HepG2 (cell line): ENCODE measurements around the gene SCART1. TPM values are rescaled to one million over a fixed set of nuclear protein-coding genes. Genes with fewer than 3 reads are reported as not detected.
A peak's percentile ranks its signal among the peaks of the same experiment; 100 is the strongest.

ENCODE experiments used
- ATAC-seq: fragments of 200-7000 bp; cut with Tn5 transposase; 3 replicates; pipeline ENCODE4 v1.9.1; 2020; ENCODE audit warnings: mild to moderate bottlenecking, moderate library complexity
- BruUV-seq: library from RNA; stranded (reverse); fragments of 400-500 nt; replicated peaks from 2 replicates; lab custom pipeline; 2021; lab: Mats Ljungman, UMichigan
- CTCF ChIA-PET: fragments of 300-600 bp; formaldehyde crosslinking; extraction: SDS; loops from one replicate; lab custom pipeline; 2021; ENCODE audit warnings: low total read pairs, inconsistent platforms, low intra/inter-chr PET ratio; lab: Yijun Ruan, JAX
- POLR2A ChIA-PET: fragments of 350-600 bp; sonication (Branson Sonifier 250); formaldehyde crosslinking; loops from one replicate; lab custom pipeline; 2020; ENCODE audit warnings: antibody characterized with exemption, inconsistent platforms; lab: Yijun Ruan, JAX
- DNase-seq: peaks from one replicate; pipeline ENCODE4 v3.0.0-alpha.2; 2015; ENCODE audit warnings: low spot score
- FAIRE-seq: peaks from 3 replicates; lab custom pipeline; 2011; peaks lifted over from hg19 to GRCh38; lab: Jason Lieb, UNC
- H2AFZ ChIP-seq: one replicate; pipeline ENCODE4 v1.6.1; 2011; ENCODE audit warnings: low read length, inconsistent platforms
- H3K27ac ChIP-seq: fragments of 300-600 bp; 3 replicates; pipeline ENCODE4 v1.8.0; 2011; ENCODE audit warnings: mixed run types, mild to moderate bottlenecking, mixed read lengths, low read length, inconsistent platforms; ENCODE audit not compliant: insufficient read depth; ENCODE audit errors: extremely low read length
- H3K27me3 ChIP-seq, 2 experiments: fragments of 200-600 bp in 1 of 2; 2 replicates in 1 of 2; 3 replicates in 1 of 2; pipeline versions ENCODE4 v1.6.0 to v1.8.0; 2011; ENCODE audit warnings: low read length in 2 of 2, mild to moderate bottlenecking in 2 of 2, moderate library complexity in 2 of 2, inconsistent platforms in 1 of 2; ENCODE audit not compliant: insufficient read depth in 2 of 2, control insufficient read depth in 1 of 2
- H3K36me3 ChIP-seq, 2 experiments: fragments of 200-600 bp in 1 of 2; replicated peaks in 1 of 2; 2 replicates in 1 of 2; 3 replicates in 1 of 2; pipeline versions ENCODE4 v1.5.1 to v1.8.0; 2011; ENCODE audit warnings: low read length in 2 of 2, inconsistent platforms in 1 of 2; ENCODE audit not compliant: insufficient read depth in 2 of 2, control insufficient read depth in 1 of 2
- H3K4me1 ChIP-seq: 2 replicates; pipeline ENCODE4 v1.5.1; 2012; ENCODE audit warnings: low read length, inconsistent platforms; ENCODE audit not compliant: insufficient read depth
- H3K4me2 ChIP-seq: 2 replicates; pipeline ENCODE4 v1.6.0; 2011; ENCODE audit warnings: low read depth, low read length, inconsistent platforms
- H3K4me3 ChIP-seq, 3 experiments: fragments of 200-600 bp in 1 of 3; sonication (generic), shearing (Covaris generic) in 1 of 3; replicated peaks in 1 of 3; 2 replicates each; pipeline ENCODE4 v1.5.1; 2011 to 2016; ENCODE audit warnings: low read length in 3 of 3, inconsistent platforms in 2 of 3, low read depth in 2 of 3, mild to moderate bottlenecking in 2 of 3, control low read depth in 1 of 3, mixed read lengths in 1 of 3; ENCODE audit not compliant: insufficient read depth in 1 of 3
- H3K79me2 ChIP-seq: one replicate; pipeline ENCODE4 v1.6.1; 2011; ENCODE audit warnings: low read length, inconsistent platforms; ENCODE audit not compliant: insufficient read depth
- H3K9ac ChIP-seq: 2 replicates; pipeline ENCODE4 v1.6.0; 2011; ENCODE audit warnings: mild to moderate bottlenecking, low read depth, low read length, inconsistent platforms; ENCODE audit not compliant: insufficient read depth
- H3K9me3 ChIP-seq: 2 replicates; pipeline ENCODE4 v1.5.1; 2012; ENCODE audit warnings: mild to moderate bottlenecking, low read length
- H4K20me1 ChIP-seq: 2 replicates; pipeline ENCODE4 v1.6.0; 2011; ENCODE audit warnings: inconsistent platforms, mild to moderate bottlenecking, low read length, moderate library complexity; ENCODE audit not compliant: insufficient read depth
- AGO2 ChIP-seq: fragments of 200-400 bp; formaldehyde crosslinking; optimal IDR thresholded peaks from 2 replicates; pipeline ENCODE3; 2017; ENCODE audit warnings: mild to moderate bottlenecking, low read depth, low read length, moderate library complexity
- HDAC6 ChIP-seq: fragments of 200-600 bp; sonication (generic); IDR thresholded peaks from 2 replicates; pipeline ENCODE4 v1.7.0; 2017; ENCODE audit warnings: mild to moderate bottlenecking, antibody characterized with exemption, low read length, low read depth
- KDM4B ChIP-seq: sonication (generic); formaldehyde crosslinking; IDR thresholded peaks from 2 replicates; pipeline ENCODE4 v1.4.0; 2020; ENCODE audit warnings: missing genetic modification reagents
- KMT2B ChIP-seq: IDR thresholded peaks from 2 replicates; pipeline ENCODE4 v1.6.1; 2016; ENCODE audit warnings: missing genetic modification reagents, missing compliant biosample characterization
- MBNL3 ChIP-seq: fragments of 250-450 bp; sonication (Bioruptor Pico); conservative IDR thresholded peaks from 2 replicates; pipeline ENCODE4 v1.8.0; 2022; ENCODE audit warnings: mild to moderate bottlenecking, inconsistent platforms
- POGZ ChIP-seq: sonication (generic); formaldehyde crosslinking; IDR thresholded peaks from 2 replicates; pipeline ENCODE4 v1.4.0; 2020; ENCODE audit warnings: mild to moderate bottlenecking, missing genetic modification reagents
- SIN3B ChIP-seq: fragments of 150-350 bp; IDR thresholded peaks from 2 replicates; pipeline ENCODE4 v1.6.1; 2014; ENCODE audit warnings: low read length
- ZNF713 ChIP-seq: sonication (generic); formaldehyde crosslinking; IDR thresholded peaks from 2 replicates; pipeline ENCODE4 v1.4.0; 2020; ENCODE audit warnings: mild to moderate bottlenecking, missing genetic modification reagents
- ZNF737 ChIP-seq: sonication (generic); formaldehyde crosslinking; IDR thresholded peaks from 2 replicates; pipeline ENCODE4 v1.5.0; 2020; ENCODE audit warnings: missing genetic modification reagents, mild to moderate bottlenecking, borderline replicate concordance
- WGBS: methylation state at CpG from one replicate; pipeline ENCODE4 v1.1.6; 2017; ENCODE audit warnings: low lambda C conversion rate; 5-methylcytosine and 5-hydroxymethylcytosine counted together
- in situ Hi-C: cut with HindIII; loops from 2 replicates; pipeline ENCODE4 v1.10.0; 2017; ENCODE audit warnings: low pct_unique_long_range_greater_than_20kb; ENCODE audit not compliant: extremely low pct_ligation_motif_present
- intact Hi-C: fragments of 100-400 bp; cut with micrococcal nuclease; formaldehyde crosslinking; loops from one replicate; pipeline ENCODE4 v1.10.0; 2022; ENCODE audit not compliant: unreplicated experiment
- polyA plus RNA-seq, 8 experiments: library from polyadenylated mRNA; depleted of rRNA in 3 of 8; stranded (reverse) in 7 of 8; unstranded in 1 of 8; fragments of >200 nt; fragmentation: Illumina TruSeq in 4 of 8; extraction: Trizol in 4 of 8; gene quantifications; 2 replicates each; pipeline versions ENCODE4 v1.2.1 to v1.2.3, GENCODE V29; 2011 to 2016; ENCODE audit warnings: low read depth in 4 of 8, missing spikeins in 1 of 8, mixed read lengths in 1 of 8; ENCODE audit not compliant: insufficient read depth in 1 of 8
- total RNA-seq, 5 experiments: library from RNA; depleted of rRNA; stranded (reverse); fragments of >200 nt; fragmentation: Illumina TruSeq; extraction: Trizol; gene quantifications; 2 replicates each; pipeline ENCODE4 v1.2.3, GENCODE V29; 2016; ENCODE audit warnings: low read depth in 1 of 5
- TF ChIP-seq, protein P1 (sequence below): IDR thresholded peaks from 2 replicates; pipeline ENCODE4 v1.6.1; 2016; ENCODE audit warnings: low read depth, borderline replicate concordance
- TF ChIP-seq, protein P2 (sequence below): sonication (generic); formaldehyde crosslinking; IDR thresholded peaks from 2 replicates; pipeline ENCODE4 v1.8.0; 2022; ENCODE audit warnings: mild to moderate bottlenecking, missing genetic modification reagents; ENCODE audit not compliant: insufficient replicate concordance
- TF ChIP-seq, protein P3 (sequence below): sonication (generic); formaldehyde crosslinking; IDR thresholded peaks from 2 replicates; pipeline ENCODE4 v1.9.0; 2021; ENCODE audit warnings: missing genetic modification reagents, borderline replicate concordance
- TF ChIP-seq, protein P4 (sequence below): sonication (generic); formaldehyde crosslinking; IDR thresholded peaks from 2 replicates; pipeline ENCODE4 v1.5.1; 2020; ENCODE audit warnings: mild to moderate bottlenecking, missing genetic modification reagents, borderline replicate concordance

Gene SCART1
- total and polyA plus RNA-seq, 2 of the 13 experiments (the other 11 are each of a cell fraction or from before 2014, with no cell fraction given): 0.46 to 1.1 TPM

DNA sequence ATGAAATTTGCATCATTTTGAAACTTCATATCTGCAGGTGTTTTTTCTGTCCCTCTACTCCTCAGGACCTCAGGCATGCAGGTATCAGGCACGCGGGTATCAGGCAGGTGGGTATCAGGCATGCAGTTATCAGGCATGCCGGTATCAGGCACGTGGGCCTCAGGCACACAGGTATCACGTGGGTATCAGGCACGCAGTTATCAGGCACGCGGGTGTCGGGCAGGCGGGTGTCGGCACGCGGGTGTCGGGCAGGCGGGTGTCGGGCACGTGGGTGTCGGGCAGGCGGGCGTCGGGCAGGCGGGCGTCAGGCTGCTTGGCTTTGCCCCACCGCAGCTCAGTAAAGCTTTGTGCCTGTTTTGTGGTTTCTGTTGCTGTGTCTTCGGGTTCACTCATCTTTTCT, 38.0 kb upstream of the SCART1 start:
- no peak overlapping the region for H2AFZ ChIP-seq
- no TSS peak for BruUV-seq
- peaks cover 3% of the 10 kb centered on the region for H3K79me2 ChIP-seq
- H3K4me3 ChIP-seq: no peak overlapping the region
- ChIA-PET POLR2A (no interaction called here), CTCF (no interaction called here)
- in situ Hi-C loops: no loop called here
- no peaks in the 10 kb centered on the region for H4K20me1 ChIP-seq
- peaks cover 8 to 47% of the 10 kb centered on the region in 2 experiments for H3K36me3 ChIP-seq
- no peak overlapping the region for H3K9ac ChIP-seq
- ATAC-seq (no peak), FAIRE-seq (no peak), DNase-seq (no peak)
- TF ChIP-seq HDAC6 (no peak), AGO2 (peak; percentile 28)
- no peaks in the 10 kb centered on the region for H3K4me1 ChIP-seq
- no peak overlapping the region for H3K27ac ChIP-seq
- no peaks in the 10 kb centered on the region for H3K27me3 ChIP-seq
- no peak overlapping the region for H3K4me2 ChIP-seq
- intact Hi-C loops: no loop called here
- H3K9me3 ChIP-seq: peaks cover 18% of the 10 kb centered on the region
- 98% methylated on average over 25 of the region's 25 CpGs for WGBS

DNA sequence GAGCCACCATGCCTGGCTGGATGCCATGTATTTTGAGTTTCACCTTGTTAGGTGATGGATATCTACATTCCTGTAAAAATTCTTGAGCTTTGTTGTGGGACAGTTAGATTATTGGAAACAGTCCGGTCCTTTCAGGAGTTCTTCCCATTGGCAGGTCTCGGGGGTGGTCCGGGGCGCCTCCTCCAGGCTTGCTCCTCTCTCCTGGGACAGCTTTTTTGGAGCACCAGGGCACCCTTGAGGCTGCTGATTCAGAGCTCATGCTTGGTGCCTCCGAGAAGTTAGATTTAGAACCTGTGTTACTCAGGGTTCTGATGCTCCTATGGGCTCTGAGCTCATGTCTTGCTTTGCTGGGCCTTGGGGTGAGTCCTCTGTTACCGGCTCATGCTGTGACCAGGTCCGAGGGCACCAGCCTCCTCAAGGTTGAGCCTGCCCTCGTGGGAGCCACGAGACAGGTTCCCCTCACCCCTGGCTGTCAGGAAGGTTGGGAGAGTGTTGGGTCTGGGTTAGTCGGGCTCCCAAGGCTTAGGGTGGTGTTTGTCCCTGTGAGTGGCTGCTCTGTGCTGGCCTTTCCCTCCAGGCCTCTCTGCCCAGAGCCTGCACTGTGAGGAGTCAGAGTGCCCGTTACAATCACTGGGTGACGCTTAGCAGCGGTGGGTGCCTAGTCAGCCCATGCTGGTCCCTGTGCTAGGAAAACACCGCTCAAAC, 35.3 kb upstream of the SCART1 start:
- POLR2A ChIA-PET: no interaction called here
- intact Hi-C loops: no loop called here
- H3K36me3 ChIP-seq: peaks cover 6 to 21% of the 10 kb centered on the region in 2 experiments; a peak in 3 of 5 replicates
- no peak for DNase-seq
- no peak overlapping the region for H3K27ac ChIP-seq
- no peak for FAIRE-seq
- WGBS: 97% methylated on average over 7 of the region's 14 CpGs
- no peak overlapping the region for H2AFZ ChIP-seq
- H4K20me1 ChIP-seq: no peaks in the 10 kb centered on the region
- no peaks in the 10 kb centered on the region for H3K4me1 ChIP-seq
- CTCF ChIA-PET: no interaction called here
- H3K9ac ChIP-seq: no peak overlapping the region
- H3K9me3 ChIP-seq: no peaks in the 10 kb centered on the region
- no peak overlapping the region for H3K4me3 ChIP-seq
- in situ Hi-C loops: no loop called here
- no peak for ATAC-seq
- H3K79me2 ChIP-seq: no peaks in the 10 kb centered on the region
- H3K4me2 ChIP-seq: no peak overlapping the region
- H3K27me3 ChIP-seq: no peaks in the 10 kb centered on the region
- BruUV-seq: no TSS peak
- TF ChIP-seq KDM4B (CRISPR knock-in tag): no peak
- no peak for TF ChIP-seq KMT2B
- TF ChIP-seq, protein P1, sequence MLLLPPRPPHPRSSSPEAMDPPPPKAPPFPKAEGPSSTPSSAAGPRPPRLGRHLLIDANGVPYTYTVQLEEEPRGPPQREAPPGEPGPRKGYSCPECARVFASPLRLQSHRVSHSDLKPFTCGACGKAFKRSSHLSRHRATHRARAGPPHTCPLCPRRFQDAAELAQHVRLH (CRISPR knock-in tag): no peak
- TF ChIP-seq, protein P2, sequence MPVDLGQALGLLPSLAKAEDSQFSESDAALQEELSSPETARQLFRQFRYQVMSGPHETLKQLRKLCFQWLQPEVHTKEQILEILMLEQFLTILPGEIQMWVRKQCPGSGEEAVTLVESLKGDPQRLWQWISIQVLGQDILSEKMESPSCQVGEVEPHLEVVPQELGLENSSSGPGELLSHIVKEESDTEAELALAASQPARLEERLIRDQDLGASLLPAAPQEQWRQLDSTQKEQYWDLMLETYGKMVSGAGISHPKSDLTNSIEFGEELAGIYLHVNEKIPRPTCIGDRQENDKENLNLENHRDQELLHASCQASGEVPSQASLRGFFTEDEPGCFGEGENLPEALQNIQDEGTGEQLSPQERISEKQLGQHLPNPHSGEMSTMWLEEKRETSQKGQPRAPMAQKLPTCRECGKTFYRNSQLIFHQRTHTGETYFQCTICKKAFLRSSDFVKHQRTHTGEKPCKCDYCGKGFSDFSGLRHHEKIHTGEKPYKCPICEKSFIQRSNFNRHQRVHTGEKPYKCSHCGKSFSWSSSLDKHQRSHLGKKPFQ (CRISPR knock-in tag): no peak
- TF ChIP-seq, protein P3, sequence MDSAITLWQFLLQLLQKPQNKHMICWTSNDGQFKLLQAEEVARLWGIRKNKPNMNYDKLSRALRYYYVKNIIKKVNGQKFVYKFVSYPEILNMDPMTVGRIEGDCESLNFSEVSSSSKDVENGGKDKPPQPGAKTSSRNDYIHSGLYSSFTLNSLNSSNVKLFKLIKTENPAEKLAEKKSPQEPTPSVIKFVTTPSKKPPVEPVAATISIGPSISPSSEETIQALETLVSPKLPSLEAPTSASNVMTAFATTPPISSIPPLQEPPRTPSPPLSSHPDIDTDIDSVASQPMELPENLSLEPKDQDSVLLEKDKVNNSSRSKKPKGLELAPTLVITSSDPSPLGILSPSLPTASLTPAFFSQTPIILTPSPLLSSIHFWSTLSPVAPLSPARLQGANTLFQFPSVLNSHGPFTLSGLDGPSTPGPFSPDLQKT (CRISPR knock-in tag): no peak
- TF ChIP-seq MBNL3 (CRISPR knock-in tag): no peak
- TF ChIP-seq, protein P4, sequence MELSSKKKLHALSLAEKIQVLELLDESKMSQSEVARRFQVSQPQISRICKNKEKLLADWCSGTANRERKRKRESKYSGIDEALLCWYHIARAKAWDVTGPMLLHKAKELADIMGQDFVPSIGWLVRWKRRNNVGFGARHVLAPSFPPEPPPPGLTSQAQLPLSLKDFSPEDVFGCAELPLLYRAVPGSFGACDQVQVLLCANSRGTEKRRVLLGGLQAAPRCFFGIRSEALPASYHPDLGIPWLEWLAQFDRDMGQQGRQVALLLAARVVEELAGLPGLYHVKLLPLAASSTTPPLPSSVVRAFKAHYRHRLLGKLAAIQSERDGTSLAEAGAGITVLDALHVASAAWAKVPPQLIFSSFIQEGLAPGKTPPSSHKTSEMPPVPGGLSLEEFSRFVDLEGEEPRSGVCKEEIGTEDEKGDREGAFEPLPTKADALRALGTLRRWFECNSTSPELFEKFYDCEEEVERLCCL (CRISPR knock-in tag): no peak
- no peak for TF ChIP-seq ZNF737
- no peak for TF ChIP-seq ZNF713
- TF ChIP-seq POGZ (CRISPR knock-in tag): no peak
- TF ChIP-seq SIN3B: no peak
